AG04450 (cell line): ENCODE results near the gene DUSP18. TPM values are rescaled to one million over a fixed set of nuclear protein-coding genes. Genes with fewer than 3 reads are reported as not detected.

ENCODE experiments used
- CTCF ChIA-PET: fragments of 300-600, 350-600 bp; formaldehyde crosslinking; extraction: SDS; loops from one replicate; lab custom pipeline; 2022; ENCODE audit warnings: antibody characterized with exemption, inconsistent platforms; lab: Charles Lee
- POLR2A ChIA-PET: fragments of 350-600 bp; formaldehyde crosslinking; extraction: SDS; loops from one replicate; lab custom pipeline; 2021; ENCODE audit warnings: antibody characterized with exemption, inconsistent platforms; lab: Yijun Ruan, JAX
- DNase-seq: peaks from one replicate; pipeline ENCODE4 v3.0.0-alpha.2; 2011; ENCODE audit warnings: low read depth, low spot score
- H3K27ac ChIP-seq: one replicate; pipeline ENCODE4 v1.5.1; 2012; ENCODE audit warnings: low read depth, low read length, control low read depth
- H3K27me3 ChIP-seq: one replicate; pipeline ENCODE4 v1.6.0; 2012; ENCODE audit warnings: low read length; ENCODE audit not compliant: control insufficient read depth, insufficient read depth
- H3K4me3 ChIP-seq: 2 replicates; pipeline ENCODE4 v1.5.1; 2011; ENCODE audit warnings: mild to moderate bottlenecking, low read depth, low read length, control low read depth
- H3K9me3 ChIP-seq: 2 replicates; pipeline ENCODE4 v1.5.1; 2012; ENCODE audit warnings: low read length; ENCODE audit not compliant: control insufficient read depth, insufficient read depth
- polyA plus RNA-seq: library from polyadenylated mRNA; depleted of rRNA; stranded (reverse); fragments of >200 nt; gene quantifications from 2 replicates; pipeline ENCODE4 v1.2.3, GENCODE V29; 2011; rRNA removed
- TF ChIP-seq, protein P1 (sequence below): IDR thresholded peaks from 2 replicates; pipeline ENCODE4 v1.5.1; 2011; ENCODE audit warnings: low read depth, low read length, control low read depth, inconsistent platforms

The DUSP18 gene
- polyA plus RNA-seq, 1 experiment: 13.8 TPM

DNA sequence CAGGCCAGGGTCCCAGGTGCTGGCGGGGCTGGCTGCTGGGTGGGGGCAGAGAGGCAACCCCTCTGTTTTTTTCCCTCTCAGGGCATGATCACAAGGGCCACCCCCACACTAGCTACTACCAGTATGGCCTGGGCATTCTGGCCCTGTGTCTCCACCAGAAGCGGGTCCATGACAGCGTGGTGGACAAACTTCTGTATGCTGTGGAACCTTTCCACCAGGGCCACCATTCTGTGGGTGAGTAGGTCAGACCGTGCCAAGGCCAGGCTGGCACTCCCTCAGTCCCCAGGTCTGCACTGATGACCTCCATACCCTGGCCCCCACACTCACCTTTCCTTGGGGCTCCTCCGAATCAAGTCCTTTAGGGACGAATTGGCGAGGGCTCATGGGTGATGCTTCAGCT lies 53.4 kb downstream of the DUSP18 start:
- ChIA-PET CTCF (no interaction called here), POLR2A (no interaction called here)
- no peak for DNase-seq
- TF ChIP-seq, protein P1, sequence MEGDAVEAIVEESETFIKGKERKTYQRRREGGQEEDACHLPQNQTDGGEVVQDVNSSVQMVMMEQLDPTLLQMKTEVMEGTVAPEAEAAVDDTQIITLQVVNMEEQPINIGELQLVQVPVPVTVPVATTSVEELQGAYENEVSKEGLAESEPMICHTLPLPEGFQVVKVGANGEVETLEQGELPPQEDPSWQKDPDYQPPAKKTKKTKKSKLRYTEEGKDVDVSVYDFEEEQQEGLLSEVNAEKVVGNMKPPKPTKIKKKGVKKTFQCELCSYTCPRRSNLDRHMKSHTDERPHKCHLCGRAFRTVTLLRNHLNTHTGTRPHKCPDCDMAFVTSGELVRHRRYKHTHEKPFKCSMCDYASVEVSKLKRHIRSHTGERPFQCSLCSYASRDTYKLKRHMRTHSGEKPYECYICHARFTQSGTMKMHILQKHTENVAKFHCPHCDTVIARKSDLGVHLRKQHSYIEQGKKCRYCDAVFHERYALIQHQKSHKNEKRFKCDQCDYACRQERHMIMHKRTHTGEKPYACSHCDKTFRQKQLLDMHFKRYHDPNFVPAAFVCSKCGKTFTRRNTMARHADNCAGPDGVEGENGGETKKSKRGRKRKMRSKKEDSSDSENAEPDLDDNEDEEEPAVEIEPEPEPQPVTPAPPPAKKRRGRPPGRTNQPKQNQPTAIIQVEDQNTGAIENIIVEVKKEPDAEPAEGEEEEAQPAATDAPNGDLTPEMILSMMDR: no peak
- H3K27me3 ChIP-seq: no peaks in the 10 kb centered on the region
- no peak overlapping the region for H3K4me3 ChIP-seq
- H3K27ac ChIP-seq: no peak overlapping the region
- no peaks in the 10 kb centered on the region for H3K9me3 ChIP-seq

GRCh38 chr22:30612789-30613188 lies 54.9 kb downstream of the DUSP18 start:
- Histone ChIP-seq H3K4me3 (no peak overlapping the region), H3K9me3 (no peaks in the 10 kb centered on the region), H3K27ac (no peak overlapping the region), H3K27me3 (no peaks in the 10 kb centered on the region)
- TF ChIP-seq, protein P1: no peak
- POLR2A ChIA-PET: no interaction called here
- no peak for DNase-seq
- CTCF ChIA-PET: interaction anchor here (0.6 to 0.9 kb wide), 3 partner anchors 21 to 307 kb away, joined by 3 read pairs; no protein-coding TSS in a partner anchor

Other genes with a start within 250 kb of the DUSP18 start
- gene MTFP1, start 242.1 kb downstream of the DUSP18 start, polyA plus RNA-seq: 4.1 and 4.2 TPM in 2 replicates
- not detected in 2 replicates for gene SEC14L3, start 195.9 kb downstream of the DUSP18 start, polyA plus RNA-seq
- gene SEC14L4, start 162.2 kb downstream of the DUSP18 start, polyA plus RNA-seq: not detected in 2 replicates
- 0.06 and 0.19 TPM in 2 replicates for gene SEC14L6, start 121.1 kb downstream of the DUSP18 start, polyA plus RNA-seq
- gene GAL3ST1, start 93.2 kb downstream of the DUSP18 start, polyA plus RNA-seq: 0.06 and 0.14 TPM in 2 replicates
- 70.2 and 90.3 TPM in 2 replicates for gene PES1, start 76.0 kb downstream of the DUSP18 start, polyA plus RNA-seq
- gene TCN2, start 60.7 kb downstream of the DUSP18 start, polyA plus RNA-seq: 6.6 and 9.1 TPM in 2 replicates
- 2.8 and 3.4 TPM in 2 replicates for gene SLC35E4, start 32.1 kb downstream of the DUSP18 start, polyA plus RNA-seq
- gene OSBP2, start 27.0 kb upstream of the DUSP18 start, polyA plus RNA-seq: 1.6 and 1.8 TPM in 2 replicates